HUES48 (cell line): ENCODE data around the gene GNB1L.
"Not testable (repeated sequence)": the region's sequence is repeated elsewhere in the genome, so short reads cannot be mapped to it uniquely, and the experiment has no call there.

Source experiments
- H3K27ac ChIP-seq: one replicate; pipeline ENCODE4 v1.7.0; 2013; ENCODE audit warnings: low read depth, low read length, inconsistent platforms
- H3K27me3 ChIP-seq: 2 replicates; pipeline ENCODE4 v1.6.1; 2013; ENCODE audit warnings: mild to moderate bottlenecking, low read length; ENCODE audit not compliant: control insufficient read depth, insufficient read depth
- H3K36me3 ChIP-seq: 2 replicates; pipeline ENCODE4 v1.6.1; 2013; ENCODE audit warnings: low read length; ENCODE audit not compliant: control insufficient read depth, insufficient read depth
- H3K4me1 ChIP-seq: 2 replicates; pipeline ENCODE4 v1.6.1; 2013; ENCODE audit warnings: mild to moderate bottlenecking, low read length; ENCODE audit not compliant: control insufficient read depth, insufficient read depth
- H3K4me3 ChIP-seq: 2 replicates; pipeline ENCODE4 v1.5.1; 2013; ENCODE audit warnings: mild to moderate bottlenecking, low read depth, low read length
- H3K9ac ChIP-seq: 2 replicates; pipeline ENCODE4 v1.6.1; 2013; ENCODE audit warnings: mild to moderate bottlenecking, low read depth, low read length, moderate library complexity
- H3K9me3 ChIP-seq: 2 replicates; pipeline ENCODE4 v1.6.1; 2013; ENCODE audit warnings: low read length; ENCODE audit not compliant: control insufficient read depth, insufficient read depth

GNB1L gene

DNA sequence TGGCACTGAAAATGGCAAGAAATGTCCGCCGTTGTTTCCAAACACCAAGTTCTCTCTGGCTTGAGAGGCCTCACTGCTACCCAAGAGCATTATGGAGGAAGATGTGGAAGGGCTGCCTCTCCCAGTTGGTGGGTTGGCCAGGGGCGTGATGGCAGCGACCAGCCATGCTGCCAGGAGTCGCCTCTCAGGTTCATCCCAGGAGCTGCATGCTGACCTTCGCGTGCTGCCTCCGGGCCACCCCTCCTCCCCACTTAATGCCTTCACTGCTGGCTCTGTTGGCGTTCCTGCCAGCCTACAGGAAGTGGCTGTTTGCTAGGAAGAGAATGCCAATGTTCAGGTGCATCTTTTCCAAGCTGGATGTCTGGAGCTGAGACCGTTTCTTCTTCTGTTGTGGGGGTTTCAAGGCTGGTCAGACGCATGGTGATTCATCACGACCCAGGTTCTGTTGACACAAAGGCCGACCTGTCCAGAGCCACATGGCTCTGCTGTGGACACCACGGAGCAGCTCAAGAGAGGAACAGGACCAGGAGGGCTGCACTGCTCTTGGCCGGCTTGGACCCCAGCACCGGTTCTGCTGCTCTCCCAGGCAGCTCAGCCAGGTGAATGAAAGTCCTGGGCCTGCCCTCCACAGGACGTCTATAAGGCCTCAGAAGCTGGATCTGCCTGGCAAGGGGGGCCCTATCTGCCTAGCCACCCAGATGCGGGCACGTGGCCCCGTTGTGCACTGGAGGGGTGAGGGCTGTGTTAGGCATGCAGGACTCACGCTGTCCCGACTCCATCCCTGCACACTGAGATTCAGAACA, 69.0 kb downstream of the GNB1L start:
- H3K36me3 ChIP-seq = no peaks in the 10 kb centered on the region
- H3K9me3 ChIP-seq = no peaks in the 10 kb centered on the region
- H3K27ac ChIP-seq = no peak overlapping the region
- no peak overlapping the region for H3K9ac ChIP-seq
- no peaks in the 10 kb centered on the region for H3K27me3 ChIP-seq
- no peak overlapping the region for H3K4me3 ChIP-seq
- H3K4me1 ChIP-seq = no peaks in the 10 kb centered on the region

DNA sequence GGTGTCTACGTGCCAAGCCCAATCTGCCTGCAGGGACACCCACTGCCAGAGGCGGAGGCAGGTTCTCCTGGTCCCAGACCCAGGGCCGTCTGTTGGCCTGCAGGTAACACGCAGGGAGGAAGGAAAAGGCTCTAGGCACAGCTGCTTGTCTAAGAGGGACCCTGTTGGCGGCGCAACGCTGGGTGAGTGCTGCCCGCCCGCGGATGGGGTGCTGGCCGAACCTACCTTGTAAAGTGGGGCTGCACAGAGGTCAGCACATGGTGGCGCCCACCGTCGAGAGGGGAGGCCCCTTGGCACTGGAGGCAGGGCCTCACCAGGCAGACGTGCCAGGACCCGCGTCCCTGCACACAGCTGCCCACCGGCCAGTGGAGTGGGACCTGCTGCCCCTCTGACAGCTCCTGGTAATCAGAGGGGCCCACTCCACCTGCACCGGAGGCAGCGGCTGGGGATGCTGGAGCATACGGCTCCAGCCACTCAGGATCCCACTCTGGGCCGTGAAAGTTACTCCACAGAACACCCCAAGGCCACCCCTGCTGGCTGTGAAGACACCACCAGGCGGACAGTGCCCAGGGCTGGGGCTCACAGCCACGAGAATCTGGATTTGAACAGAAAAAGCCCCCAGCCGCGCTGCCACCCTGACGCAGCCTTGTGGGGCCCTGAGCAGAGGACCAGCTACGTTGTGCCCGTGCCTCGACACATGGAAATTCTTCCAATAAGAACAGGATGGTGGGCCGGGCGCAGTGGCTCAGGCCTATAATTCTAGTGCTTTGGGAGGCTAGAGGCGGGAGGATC, 70.1 kb downstream of the GNB1L start:
- no peaks in the 10 kb centered on the region for H3K9me3 ChIP-seq
- H3K36me3 ChIP-seq = no peaks in the 10 kb centered on the region
- no peak overlapping the region for H3K27ac ChIP-seq
- H3K9ac ChIP-seq = no peak overlapping the region
- H3K4me1 ChIP-seq = no peaks in the 10 kb centered on the region
- no peaks in the 10 kb centered on the region for H3K27me3 ChIP-seq
- H3K4me3 ChIP-seq = no peak overlapping the region

DNA sequence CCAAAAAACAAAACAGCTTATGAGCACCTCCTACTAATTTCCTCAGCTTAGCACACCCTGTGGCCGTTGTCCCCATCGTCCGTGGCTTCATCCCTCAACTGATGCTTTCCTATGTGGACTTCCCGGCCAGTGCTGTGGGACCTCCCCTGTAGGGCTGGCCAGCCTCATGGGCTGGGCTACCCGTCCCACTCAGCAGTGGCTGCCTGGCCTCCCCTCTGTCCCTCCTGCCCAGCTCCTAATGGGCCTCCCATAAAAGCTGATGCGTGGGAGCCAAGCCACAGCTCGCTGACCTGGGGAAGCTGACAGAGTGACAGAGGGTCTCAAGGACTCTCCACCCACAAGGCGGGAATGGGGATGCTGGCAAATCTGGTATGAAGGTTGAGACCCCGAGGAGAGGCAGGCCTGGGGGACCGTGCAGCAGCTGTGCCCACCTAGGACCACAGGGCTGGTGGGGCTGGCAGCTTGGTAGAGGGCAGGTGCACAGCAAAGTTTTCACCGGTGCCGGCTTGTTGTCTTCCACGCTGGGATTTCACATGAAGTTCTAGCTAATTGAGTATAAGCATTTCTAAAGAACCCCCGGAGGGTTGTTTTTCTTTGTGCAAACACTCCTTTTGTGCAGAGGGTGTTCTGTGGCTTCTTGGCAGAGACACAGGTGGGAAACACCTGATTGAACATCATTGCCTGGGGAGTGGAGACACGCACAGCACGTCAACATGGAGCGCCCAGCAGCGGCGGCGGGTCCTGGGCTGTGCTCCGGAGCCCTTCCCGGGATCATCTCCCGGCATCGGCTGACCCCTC, 70.9 kb downstream of the GNB1L start:
- Histone ChIP-seq H3K36me3 (no peaks in the 10 kb centered on the region), H3K27ac (no peak overlapping the region), H3K4me1 (no peaks in the 10 kb centered on the region), H3K9me3 (no peaks in the 10 kb centered on the region), H3K27me3 (no peaks in the 10 kb centered on the region; the same call in 1 of the 2 replicates), H3K9ac (no peak overlapping the region), H3K4me3 (no peak overlapping the region)

DNA sequence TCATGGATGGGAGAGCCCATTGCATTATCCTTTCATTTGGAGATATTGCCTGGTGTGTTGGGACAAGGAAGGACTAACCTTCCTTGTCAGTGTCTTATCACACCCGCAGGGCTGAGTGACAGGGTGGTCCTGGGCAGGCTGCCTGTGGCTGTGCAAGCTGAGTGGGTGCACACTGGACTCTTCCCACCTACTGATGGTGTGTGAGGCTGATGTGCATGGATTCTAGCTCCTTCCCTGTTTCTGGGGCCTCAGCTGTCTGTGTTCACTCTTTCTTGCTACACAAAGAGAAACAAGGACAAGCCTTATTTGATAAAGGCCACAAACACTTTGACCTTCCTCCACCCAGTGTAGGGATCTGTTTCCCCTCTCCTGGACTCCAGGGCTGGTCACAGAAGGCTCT, 72.1 kb downstream of the GNB1L start:
- no peaks in the 10 kb centered on the region; the same call in 1 of the 2 replicates for H3K27me3 ChIP-seq
- no peak overlapping the region for H3K27ac ChIP-seq
- no peaks in the 10 kb centered on the region for H3K4me1 ChIP-seq
- H3K9me3 ChIP-seq = no peaks in the 10 kb centered on the region
- H3K9ac ChIP-seq = no peak overlapping the region
- H3K36me3 ChIP-seq = no peaks in the 10 kb centered on the region
- H3K4me3 ChIP-seq = no peak overlapping the region

DNA sequence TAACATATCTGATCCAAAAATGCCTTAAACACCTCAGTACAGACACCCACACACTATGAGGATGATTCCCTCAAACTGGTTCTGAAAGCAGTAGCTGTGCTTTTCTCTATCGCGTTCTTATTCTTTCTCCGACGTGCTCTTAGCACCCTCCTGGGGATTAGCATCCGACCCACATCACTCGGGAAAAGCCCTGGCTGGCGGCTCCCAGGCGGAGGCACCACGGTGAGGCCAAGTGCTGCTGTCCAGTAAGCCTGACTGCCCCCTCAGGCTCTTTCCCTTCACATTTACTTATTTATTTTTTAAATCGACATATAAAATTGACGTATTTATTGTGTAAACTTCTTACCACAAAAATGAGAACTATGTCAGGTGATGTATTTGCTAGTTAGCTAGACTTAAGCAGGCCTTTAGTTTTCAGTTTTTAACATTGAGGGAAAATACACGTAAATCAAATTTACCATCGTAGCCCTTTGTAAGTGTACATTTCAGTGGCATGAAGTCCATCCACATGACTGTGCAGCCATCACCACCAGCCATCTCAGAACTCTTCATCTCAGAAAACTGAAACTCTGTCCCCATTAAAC, 74.9 kb downstream of the GNB1L start:
- Histone ChIP-seq H3K36me3 (no peaks in the 10 kb centered on the region), H3K9ac (no peak overlapping the region), H3K27ac (no peak overlapping the region)

DNA sequence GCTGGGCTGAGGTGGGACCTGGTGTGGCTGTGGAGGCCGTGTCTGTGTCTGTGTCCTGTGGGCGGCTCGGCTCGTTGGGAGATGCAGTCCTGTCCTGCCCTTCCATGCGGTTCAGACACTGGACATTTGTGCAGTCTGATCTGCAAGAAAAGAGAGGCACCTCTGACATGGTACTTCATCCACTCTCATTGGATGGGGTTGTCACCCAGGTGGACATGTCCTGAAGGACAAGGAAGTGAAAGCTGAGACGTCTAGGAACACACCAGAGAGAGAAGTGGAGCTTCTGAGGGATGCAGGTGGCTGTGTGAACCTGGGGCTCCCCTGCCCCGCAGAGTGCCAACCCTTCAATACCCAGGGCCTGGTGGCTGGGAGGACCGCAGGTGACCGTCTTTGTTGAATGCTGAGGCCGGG, 75.7 kb downstream of the GNB1L start:
- Histone ChIP-seq H3K36me3 (no peaks in the 10 kb centered on the region), H3K27me3 (no peaks in the 10 kb centered on the region; the same call in 1 of the 2 replicates), H3K4me3 (no peak overlapping the region), H3K9ac (no peak overlapping the region), H3K4me1 (no peaks in the 10 kb centered on the region), H3K9me3 (no peaks in the 10 kb centered on the region), H3K27ac (no peak overlapping the region)

More for the DNA sequence above, 74.9 kb downstream of the GNB1L start:
- H3K9me3 ChIP-seq = no peaks in the 10 kb centered on the region
- H3K4me1 ChIP-seq = no peaks in the 10 kb centered on the region
- no peaks in the 10 kb centered on the region; the same call in 1 of the 2 replicates for H3K27me3 ChIP-seq
- H3K4me3 ChIP-seq = no peak overlapping the region

DNA sequence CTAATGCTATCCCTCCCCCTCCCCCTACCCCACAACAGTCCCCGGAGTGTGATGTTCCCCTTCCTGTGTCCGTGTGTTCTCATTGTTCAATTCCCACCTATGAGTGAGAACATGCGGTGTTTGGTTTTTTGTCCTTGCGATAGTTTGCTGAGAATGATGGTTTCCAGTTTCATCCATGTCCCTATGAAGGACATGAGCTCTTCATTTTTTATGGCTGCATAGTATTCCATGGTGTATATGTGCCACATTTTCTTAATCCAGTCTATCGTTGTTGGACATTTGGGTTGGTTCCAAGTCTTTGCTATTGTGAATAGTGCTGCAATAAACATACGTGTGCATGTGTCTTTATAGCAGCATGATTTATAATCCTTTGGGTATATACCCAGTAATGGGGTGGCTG, 77.5 kb downstream of the GNB1L start:
- H3K27me3 ChIP-seq, H3K4me1 ChIP-seq, H3K4me3 ChIP-seq, H3K27ac ChIP-seq, H3K36me3 ChIP-seq, H3K9ac ChIP-seq, H3K9me3 ChIP-seq: not testable (repeated sequence)

DNA sequence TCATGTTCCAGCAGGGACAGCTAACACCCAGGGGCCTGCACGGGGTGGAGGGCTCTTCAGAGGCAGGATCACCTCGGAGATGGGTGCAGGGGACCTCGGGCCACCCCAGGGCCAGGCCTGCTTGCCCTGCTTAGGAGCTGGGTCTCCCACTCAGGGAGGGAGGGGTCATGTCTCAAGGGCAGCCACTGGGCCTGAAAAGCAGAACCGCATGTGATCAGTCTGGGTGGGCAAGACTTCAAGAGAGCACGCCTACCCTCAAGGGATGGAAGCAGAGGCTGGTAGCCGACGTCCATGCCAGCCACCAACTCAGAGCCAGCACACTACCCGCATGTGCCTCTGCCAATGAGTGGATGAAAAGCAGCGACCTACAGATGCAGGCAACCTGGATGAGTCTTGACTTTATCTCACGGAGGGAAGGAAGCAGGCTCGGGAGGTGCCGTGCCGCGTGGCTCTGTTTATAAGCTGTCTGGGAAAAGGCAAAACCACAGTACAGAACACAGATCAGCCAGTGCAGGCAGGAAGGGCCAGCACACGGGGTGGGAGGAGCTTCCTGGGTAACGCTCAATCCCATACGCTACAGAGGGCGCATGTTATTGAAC, 78.1 kb downstream of the GNB1L start:
- no peaks in the 10 kb centered on the region for H3K36me3 ChIP-seq
- no peaks in the 10 kb centered on the region for H3K4me1 ChIP-seq
- no peak overlapping the region for H3K9ac ChIP-seq
- H3K4me3 ChIP-seq = no peak overlapping the region
- H3K9me3 ChIP-seq = no peaks in the 10 kb centered on the region
- no peaks in the 10 kb centered on the region; the same call in 1 of the 2 replicates for H3K27me3 ChIP-seq
- H3K27ac ChIP-seq = no peak overlapping the region

DNA sequence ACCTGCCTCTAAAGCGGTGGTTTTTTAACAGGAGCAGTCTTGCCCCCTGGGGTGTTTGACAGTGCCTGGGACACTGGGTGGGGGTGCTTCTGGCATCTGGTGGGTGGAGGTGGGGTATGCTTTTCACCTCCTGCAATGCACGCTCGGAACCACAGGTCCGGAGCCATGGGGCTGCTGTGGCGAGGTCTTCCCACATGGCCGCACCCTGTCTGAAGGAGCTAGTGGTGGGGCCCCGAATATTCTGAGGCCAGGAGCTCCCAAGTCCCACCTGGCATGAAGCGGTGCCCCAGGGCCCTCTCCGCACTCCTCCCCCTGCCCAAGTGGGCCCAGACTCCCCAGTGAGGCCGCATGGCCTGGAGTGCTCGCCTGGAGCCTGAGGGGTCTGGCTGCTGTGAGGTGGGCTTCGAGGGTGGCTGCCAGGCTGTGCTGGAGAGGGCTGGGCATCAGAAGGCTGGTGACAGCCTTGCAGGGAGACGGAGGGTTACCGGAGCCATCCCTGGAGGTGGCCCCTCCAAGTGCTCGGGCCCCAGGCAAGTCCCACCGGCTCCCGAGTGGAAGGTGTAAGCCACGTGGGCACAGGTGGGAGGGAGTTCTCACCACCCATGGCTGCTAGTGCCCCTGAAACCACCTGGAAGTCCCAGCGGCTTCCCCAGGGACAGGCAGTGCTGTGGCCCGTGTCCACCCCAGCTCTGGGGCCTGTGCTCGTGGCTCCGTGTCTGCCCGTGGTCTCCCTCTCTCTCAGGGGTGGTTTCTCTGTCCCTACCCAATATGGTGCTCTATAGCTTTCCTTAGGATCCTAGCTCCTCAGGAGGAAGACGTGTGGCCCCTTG, 79.0 kb downstream of the GNB1L start:
- no peak overlapping the region for H3K9ac ChIP-seq
- H3K9me3 ChIP-seq = no peaks in the 10 kb centered on the region
- no peak overlapping the region for H3K4me3 ChIP-seq
- H3K36me3 ChIP-seq = no peaks in the 10 kb centered on the region
- H3K27ac ChIP-seq = no peak overlapping the region
- peaks cover 8% of the 10 kb centered on the region for H3K27me3 ChIP-seq
- H3K4me1 ChIP-seq = no peaks in the 10 kb centered on the region

DNA sequence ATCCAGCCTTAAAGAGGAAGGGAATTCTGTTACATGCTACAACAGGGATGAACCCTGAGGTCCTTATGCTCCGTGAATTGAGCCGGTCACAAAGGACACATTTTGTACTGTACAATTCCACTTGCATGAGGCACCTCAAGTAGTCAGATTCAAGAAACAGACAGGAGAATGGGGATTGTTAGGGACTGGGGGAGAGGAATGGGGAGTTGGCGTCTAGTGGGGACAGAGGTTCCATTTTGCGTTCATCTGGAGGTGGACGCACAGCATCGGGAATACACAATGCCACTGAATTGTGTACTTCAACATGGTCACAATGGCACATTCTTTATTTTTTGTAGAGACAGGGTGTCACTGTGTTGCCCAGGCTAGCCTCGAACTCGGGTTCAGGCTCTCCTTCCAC, 80.0 kb downstream of the GNB1L start:
- peaks cover 18% of the 10 kb centered on the region for H3K27me3 ChIP-seq

More for the DNA sequence above, 80.0 kb downstream of the GNB1L start:
- no peaks in the 10 kb centered on the region for H3K4me1 ChIP-seq
- no peaks in the 10 kb centered on the region for H3K9me3 ChIP-seq
- no peak overlapping the region for H3K9ac ChIP-seq
- no peak overlapping the region for H3K27ac ChIP-seq
- H3K4me3 ChIP-seq = no peak overlapping the region
- no peaks in the 10 kb centered on the region for H3K36me3 ChIP-seq
